GM23248 (cell line): ENCODE measurements around the gene DNAJC2.
"Not testable (repeated sequence)": the region's sequence is repeated elsewhere in the genome, so short reads cannot be mapped to it uniquely, and the experiment has no call there.

Experiments
- EZH2 ChIP-seq: fragments of 200-600 bp; sonication (generic); IDR thresholded peaks from 2 replicates; pipeline ENCODE4 v1.6.1; 2018; ENCODE audit warnings: antibody characterized with exemption, mild to moderate bottlenecking; ENCODE audit not compliant: insufficient read depth, poor library complexity, severe bottlenecking
- EZH2phosphoT487 ChIP-seq: fragments of 200-600 bp; sonication (generic); IDR thresholded peaks from 2 replicates; pipeline ENCODE4 v1.6.1; 2018; ENCODE audit warnings: antibody characterized with exemption, moderate library complexity, mild to moderate bottlenecking, low read depth; ENCODE audit not compliant: insufficient read depth

GRCh38 chr7:103273374-103273773, 71.2 kb downstream of the DNAJC2 start:
- not testable (repeated sequence) for TF ChIP-seq EZH2, EZH2phosphoT487
